SK-N-MC (cell line): ENCODE measurements around the gene RNF225.

ENCODE experiments used
- DNase-seq: peaks from one replicate; pipeline ENCODE4 v3.0.0-alpha.2; 2011; ENCODE audit warnings: low read depth, low spot score
- H3K27ac ChIP-seq: fragments of 200-600 bp; sonication (generic); 2 replicates; pipeline ENCODE4 v1.5.1; 2016; ENCODE audit warnings: mixed run types
- H3K36me3 ChIP-seq: fragments of 200-600 bp; sonication (generic); 2 replicates; pipeline ENCODE4 v1.6.1; 2017; ENCODE audit warnings: antibody characterized with exemption, low read length, mixed read lengths; ENCODE audit not compliant: insufficient read depth
- H3K4me3 ChIP-seq: fragments of 200-600 bp; sonication (generic); 2 replicates; pipeline ENCODE4 v1.5.1; 2016
- H3K9ac ChIP-seq: fragments of 200-600 bp; sonication (generic); 2 replicates; pipeline ENCODE4 v1.8.0; 2017; ENCODE audit warnings: mixed run types, mixed read lengths; ENCODE audit not compliant: insufficient read length
- H3K9me3 ChIP-seq: fragments of 200-600 bp; sonication (generic); 2 replicates; pipeline ENCODE4 v1.6.1; 2017; ENCODE audit warnings: low read depth, mild to moderate bottlenecking, antibody characterized with exemption, low read length, moderate library complexity, mixed read lengths
- EZH2 ChIP-seq: fragments of 200-600 bp; sonication (generic); IDR thresholded peaks from one replicate; pipeline ENCODE4 v1.6.1; 2017; ENCODE audit warnings: antibody characterized with exemption
- FOXP2 ChIP-seq: optimal IDR thresholded peaks from 2 replicates; pipeline ENCODE3; 2011; ENCODE audit warnings: mild to moderate bottlenecking, moderate library complexity; ENCODE audit not compliant: insufficient read depth; ENCODE audit errors: extremely low read length, control extremely low read depth
- POLR2AphosphoS5 ChIP-seq: IDR thresholded peaks from 2 replicates; pipeline ENCODE4 v1.6.1; 2012; ENCODE audit warnings: mild to moderate bottlenecking, low read depth, low read length, borderline replicate concordance

Gene RNF225

GRCh38 chr19:58385313-58385890, 10.1 kb upstream of the RNF225 start:
- Histone ChIP-seq H3K36me3 (peaks cover 25% of the 10 kb centered on the region), H3K27ac (no peak overlapping the region), H3K9ac (no peak overlapping the region), H3K9me3 (no peaks in the 10 kb centered on the region), H3K4me3 (no peak overlapping the region)
- DNase-seq: no peak
- TF ChIP-seq FOXP2 (no peak), EZH2 (no peak), POLR2AphosphoS5 (no peak)

GRCh38 chr19:58385891-58386575, 9.4 kb upstream of the RNF225 start:
- Histone ChIP-seq H3K9ac (peak overlapping the region; percentile 99), H3K36me3 (peaks cover 31% of the 10 kb centered on the region), H3K27ac (peak overlapping the region; percentile 95), H3K9me3 (no peaks in the 10 kb centered on the region), H3K4me3 (peak overlapping the region; percentile 79)
- DNase-seq: no peak
- TF ChIP-seq EZH2: no peak
- no peak for TF ChIP-seq FOXP2
- no peak; the same call in 1 of the 2 replicates for TF ChIP-seq POLR2AphosphoS5

- TF ChIP-seq POLR2AphosphoS5 (peak; percentile 97), EZH2 (no peak), FOXP2 (no peak)
- H3K9ac ChIP-seq: peak within 1 kb of the TSS; percentile 99
- H3K27ac ChIP-seq: peak within 1 kb of the TSS; percentile 95
- DNase-seq: peak; percentile 98
- no peaks in the 10 kb centered on the region for H3K9me3 ChIP-seq
- peaks cover 38% of the 10 kb centered on the region for H3K36me3 ChIP-seq
- peak within 1 kb of the TSS; percentile 79 for H3K4me3 ChIP-seq
Observed at GRCh38 chr19:58386576-58387337, 8.7 kb upstream of the RNF225 start, which contains the start of gene RPS5. Gene RPS5 (plus strand): TSS chr19:58387269. CDS start chr19:58388138, 869 bp downstream.

- DNase-seq: no peak
- H3K9me3 ChIP-seq: no peaks in the 10 kb centered on the region
- peak overlapping the region; percentile 87 for H3K9ac ChIP-seq
- TF ChIP-seq FOXP2 (no peak), EZH2 (no peak), POLR2AphosphoS5 (no peak)
- H3K36me3 ChIP-seq: peaks cover 46% of the 10 kb centered on the region
- peak overlapping the region; percentile 16 for H3K27ac ChIP-seq
- peak overlapping the region; percentile 79 for H3K4me3 ChIP-seq
Observed at GRCh38 chr19:58387338-58388174, 7.9 kb upstream of the RNF225 start.

- no peak for DNase-seq
- Histone ChIP-seq H3K9me3 (no peaks in the 10 kb centered on the region), H3K4me3 (peak overlapping the region; percentile 79), H3K36me3 (peaks cover 52% of the 10 kb centered on the region), H3K9ac (peak overlapping the region; percentile 87), H3K27ac (no peak overlapping the region)
- TF ChIP-seq POLR2AphosphoS5 (no peak), FOXP2 (no peak), EZH2 (no peak)
Observed at GRCh38 chr19:58388175-58388526, 7.3 kb upstream of the RNF225 start.

GRCh38 chr19:58392945-58393724, 2.3 kb upstream of the RNF225 start:
- no peak for TF ChIP-seq FOXP2
- TF ChIP-seq POLR2AphosphoS5: no peak
- no peak for TF ChIP-seq EZH2
- Histone ChIP-seq H3K36me3 (peaks cover 68% of the 10 kb centered on the region), H3K9ac (no peak overlapping the region), H3K9me3 (no peaks in the 10 kb centered on the region), H3K4me3 (no peak overlapping the region), H3K27ac (no peak overlapping the region)
- DNase-seq: no peak

- 0 out of 2 replicates have a peak, but pooled peaks have one; percentile 3 for TF ChIP-seq POLR2AphosphoS5
- no peak for TF ChIP-seq FOXP2
- TF ChIP-seq EZH2: no peak
- H3K36me3 ChIP-seq: peaks cover 62% of the 10 kb centered on the region
- no peak overlapping the region for H3K4me3 ChIP-seq
- no peaks in the 10 kb centered on the region for H3K9me3 ChIP-seq
- no peak overlapping the region for H3K27ac ChIP-seq
- H3K9ac ChIP-seq: no peak overlapping the region
- DNase-seq: no peak
Observed at GRCh38 chr19:58393725-58394033, 1.8 kb upstream of the RNF225 start.

GRCh38 chr19:58394821-58395219, 636 bp upstream of the RNF225 start:
- peaks cover 53% of the 10 kb centered on the region for H3K36me3 ChIP-seq
- DNase-seq: no peak
- H3K27ac ChIP-seq: no peak overlapping the region
- H3K9ac ChIP-seq: no peak overlapping the region
- no peaks in the 10 kb centered on the region for H3K9me3 ChIP-seq
- no peak for TF ChIP-seq EZH2
- TF ChIP-seq FOXP2: no peak
- no peak for TF ChIP-seq POLR2AphosphoS5
- H3K4me3 ChIP-seq: no peak overlapping the region
